AG04449 (cell line): ENCODE results near the gene AFAP1.
A peak's percentile ranks its signal among the peaks of the same experiment; 100 is the strongest.

Source experiments
- CTCF ChIA-PET: fragments of 350-600 bp; formaldehyde crosslinking; extraction: SDS; loops from one replicate; lab custom pipeline; 2021; ENCODE audit warnings: antibody characterized with exemption; lab: Yijun Ruan, JAX
- POLR2A ChIA-PET: fragments of 400-600, 350-600 bp; formaldehyde crosslinking; extraction: SDS; loops from one replicate; lab custom pipeline; 2020; ENCODE audit warnings: antibody characterized with exemption, inconsistent platforms; lab: Yijun Ruan, JAX
- DNase-seq: peaks from one replicate; pipeline ENCODE4 v3.0.0-alpha.2; 2010; ENCODE audit warnings: low read depth, low spot score
- H3K4me3 ChIP-seq: 2 replicates; pipeline ENCODE4 v1.5.1; 2011; ENCODE audit warnings: low read depth, mild to moderate bottlenecking, control low read depth, low read length
- TF ChIP-seq, protein P1 (sequence below): IDR thresholded peaks from one replicate; pipeline ENCODE4 v1.5.1; 2011; ENCODE audit warnings: mild to moderate bottlenecking, moderate library complexity, low read length, control low read depth, inconsistent platforms; ENCODE audit not compliant: insufficient read depth; ENCODE audit errors: missing control alignments

Gene AFAP1

DNA sequence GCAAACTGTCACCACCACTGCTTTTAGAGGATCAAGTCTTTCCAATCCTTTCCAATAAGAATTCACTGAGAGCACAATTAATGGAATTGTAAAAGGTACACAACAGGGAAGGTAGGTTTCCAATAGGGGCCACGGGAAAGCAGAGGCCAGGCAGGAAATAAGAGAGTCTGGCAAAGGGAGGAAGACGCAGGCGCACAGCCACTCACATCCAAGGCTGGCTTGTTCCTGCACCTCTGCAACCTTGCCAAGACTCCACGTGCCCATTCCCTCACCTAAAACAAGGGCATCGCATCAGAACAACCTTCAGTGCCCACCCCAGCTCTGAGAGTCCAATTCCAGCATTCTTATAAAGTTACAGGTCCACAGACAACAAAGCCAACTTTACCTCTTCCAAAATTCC is 81.2 kb downstream of the AFAP1 start:
- ChIA-PET POLR2A (no interaction called here), CTCF (interaction anchor here (1.0 to 1.8 kb wide), 4 partner anchors 9 to 130 kb away, joined by 3 to 4 read pairs (median 4); no protein-coding TSS in a partner anchor)
- no peak overlapping the region for H3K4me3 ChIP-seq
- no peak for DNase-seq
- TF ChIP-seq, protein P1, sequence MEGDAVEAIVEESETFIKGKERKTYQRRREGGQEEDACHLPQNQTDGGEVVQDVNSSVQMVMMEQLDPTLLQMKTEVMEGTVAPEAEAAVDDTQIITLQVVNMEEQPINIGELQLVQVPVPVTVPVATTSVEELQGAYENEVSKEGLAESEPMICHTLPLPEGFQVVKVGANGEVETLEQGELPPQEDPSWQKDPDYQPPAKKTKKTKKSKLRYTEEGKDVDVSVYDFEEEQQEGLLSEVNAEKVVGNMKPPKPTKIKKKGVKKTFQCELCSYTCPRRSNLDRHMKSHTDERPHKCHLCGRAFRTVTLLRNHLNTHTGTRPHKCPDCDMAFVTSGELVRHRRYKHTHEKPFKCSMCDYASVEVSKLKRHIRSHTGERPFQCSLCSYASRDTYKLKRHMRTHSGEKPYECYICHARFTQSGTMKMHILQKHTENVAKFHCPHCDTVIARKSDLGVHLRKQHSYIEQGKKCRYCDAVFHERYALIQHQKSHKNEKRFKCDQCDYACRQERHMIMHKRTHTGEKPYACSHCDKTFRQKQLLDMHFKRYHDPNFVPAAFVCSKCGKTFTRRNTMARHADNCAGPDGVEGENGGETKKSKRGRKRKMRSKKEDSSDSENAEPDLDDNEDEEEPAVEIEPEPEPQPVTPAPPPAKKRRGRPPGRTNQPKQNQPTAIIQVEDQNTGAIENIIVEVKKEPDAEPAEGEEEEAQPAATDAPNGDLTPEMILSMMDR: no peak

DNA sequence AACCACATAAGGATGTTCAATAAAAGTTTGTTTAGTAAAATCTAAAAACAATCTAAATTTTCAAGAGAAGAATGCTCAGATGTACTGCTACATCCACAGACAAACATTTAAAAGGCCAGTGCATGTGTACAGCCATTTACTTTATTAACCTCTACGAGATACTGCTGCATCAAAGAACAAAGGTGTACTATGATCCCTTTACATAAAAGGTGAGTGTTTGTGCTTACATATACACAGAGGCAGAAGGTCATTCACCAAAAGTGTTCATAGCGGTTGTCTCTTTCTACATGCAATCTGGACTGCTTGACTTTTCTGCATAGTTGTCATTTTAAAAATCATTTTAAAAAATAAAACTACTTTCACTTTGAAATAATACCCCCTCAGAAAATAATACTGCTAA is 81.7 kb downstream of the AFAP1 start:
- ChIA-PET CTCF (interaction anchor here (1.8 to 2.2 kb wide), 2 partner anchors 56 to 130 kb away, joined by 4 to 7 read pairs; no protein-coding TSS in a partner anchor), POLR2A (interaction anchor here (1.1 to 1.8 kb wide), 2 partner anchors 8 to 15 kb away, joined by 3 to 11 read pairs; no protein-coding TSS in a partner anchor)
- no peak overlapping the region for H3K4me3 ChIP-seq
- TF ChIP-seq, protein P1: no peak
- DNase-seq: no peak

DNA sequence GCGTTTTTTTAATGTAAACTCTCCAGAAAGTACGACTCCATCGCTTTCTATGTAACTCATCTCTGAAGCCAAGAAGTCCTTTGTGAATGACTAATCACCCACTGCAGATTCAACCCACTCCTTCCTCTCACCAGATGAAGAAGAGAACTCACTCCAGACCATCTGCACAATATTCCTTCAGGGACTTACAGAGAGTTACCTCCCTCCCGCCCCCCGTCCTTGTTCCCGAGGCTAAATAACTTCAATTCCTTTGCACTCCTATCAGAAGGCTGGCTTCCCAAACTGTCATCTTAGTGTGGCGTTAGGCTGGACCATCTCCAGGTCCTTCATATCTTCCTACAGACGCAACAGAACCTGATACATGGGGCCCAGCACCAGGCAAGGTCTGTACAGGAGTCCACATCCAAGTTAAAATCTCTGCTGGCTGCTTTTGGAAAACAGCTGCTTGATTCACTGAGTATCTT is 82.4 kb downstream of the AFAP1 start:
- DNase-seq: peak; percentile 98
- TF ChIP-seq, protein P1: no peak
- no peak overlapping the region for H3K4me3 ChIP-seq
- CTCF ChIA-PET: interaction anchor here (1.2 to 2.2 kb wide), 3 partner anchors 12 to 130 kb away, joined by 4 to 7 read pairs (median 4); no protein-coding TSS in a partner anchor
- POLR2A ChIA-PET: interaction anchor here (0.8 to 1.8 kb wide), 3 partner anchors 9 to 14 kb away, joined by 3 to 11 read pairs (median 3); no protein-coding TSS in a partner anchor

DNA sequence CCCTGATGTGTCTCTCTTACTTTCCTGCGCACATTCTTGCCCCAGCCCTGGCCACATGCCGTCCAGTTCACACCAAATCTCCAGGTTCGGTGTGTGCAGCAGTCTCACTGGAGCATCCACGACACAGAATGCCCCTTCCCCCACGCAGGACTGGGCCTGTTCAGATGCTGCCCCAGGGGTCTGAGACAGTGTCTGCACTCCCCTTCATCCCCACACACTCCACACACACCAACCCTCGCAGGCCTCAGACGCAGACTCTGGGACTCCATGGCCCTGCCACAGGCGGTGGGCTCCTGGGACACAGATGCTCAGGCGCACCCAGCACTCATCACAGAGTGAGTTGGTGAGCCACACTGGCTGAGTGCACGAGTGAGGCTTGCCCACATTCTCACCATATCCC is 83.9 kb downstream of the AFAP1 start:
- ChIA-PET CTCF (interaction anchor here (1.3 to 2.2 kb wide), 3 partner anchors 10 to 132 kb away, joined by 4 to 7 read pairs (median 7); no protein-coding TSS in a partner anchor), POLR2A (no interaction called here)
- DNase-seq: no peak
- TF ChIP-seq, protein P1: no peak
- no peak overlapping the region for H3K4me3 ChIP-seq

DNA sequence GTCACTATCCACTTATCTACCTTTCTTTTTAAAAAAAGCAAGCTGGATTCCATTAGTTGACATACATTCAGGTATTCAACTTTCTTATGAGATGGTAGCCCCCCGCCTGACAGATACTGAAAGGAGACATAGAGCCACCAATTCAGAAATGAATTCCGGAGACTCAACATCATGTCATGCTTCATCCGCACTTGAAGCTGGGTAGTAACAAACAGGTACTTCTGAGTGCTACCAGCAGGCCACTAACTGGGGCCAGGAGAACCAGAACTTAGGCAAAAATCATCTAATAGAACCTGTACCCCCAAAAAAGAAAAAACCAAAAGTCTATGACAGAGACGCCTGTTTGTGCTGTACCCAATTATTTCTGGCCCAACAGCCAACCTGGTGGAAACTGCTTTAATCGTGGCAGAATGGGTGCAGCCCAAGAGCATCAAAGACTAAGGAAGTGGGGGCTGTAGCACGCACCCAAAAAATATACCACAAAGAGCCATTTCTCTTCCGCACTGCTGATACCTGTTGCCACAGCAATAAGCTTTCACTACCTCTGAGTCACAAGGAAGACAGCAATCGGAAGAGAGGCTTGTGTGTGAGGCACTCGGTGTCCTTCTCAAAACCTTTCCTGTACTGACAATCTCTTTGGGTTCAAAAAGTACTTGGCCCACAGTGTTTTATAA is 84.8 kb downstream of the AFAP1 start:
- CTCF ChIA-PET: interaction anchor here (2.1 kb wide), 1 partner anchor 9 kb away, joined by 7 read pairs; no protein-coding TSS in a partner anchor
- TF ChIP-seq, protein P1: no peak
- no peak for DNase-seq
- POLR2A ChIA-PET: no interaction called here
- no peak overlapping the region for H3K4me3 ChIP-seq

DNA sequence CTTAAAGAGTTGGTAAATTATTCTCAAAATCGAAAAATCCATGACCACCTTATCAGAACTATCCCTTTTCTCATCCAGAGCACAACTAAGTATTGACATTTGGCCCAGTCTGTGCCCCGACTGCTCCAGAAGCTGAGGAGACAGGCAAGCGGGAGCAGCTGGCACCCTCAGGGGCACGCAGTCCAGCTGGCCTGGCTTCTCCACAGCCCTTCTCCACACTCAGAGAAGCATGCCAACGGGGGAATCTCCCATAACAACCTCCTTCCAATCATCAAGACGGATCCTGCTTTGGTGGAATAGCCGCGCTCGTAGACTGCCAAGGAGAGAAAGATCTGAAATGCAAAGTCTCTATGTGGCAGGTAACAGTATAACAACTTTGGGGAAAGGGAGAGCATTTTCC is 85.4 kb downstream of the AFAP1 start:
- TF ChIP-seq, protein P1: no peak
- CTCF ChIA-PET: interaction anchor here (1.0 to 2.1 kb wide), 2 partner anchors 9 to 80 kb away, joined by 3 to 7 read pairs; no protein-coding TSS in a partner anchor
- no peak for DNase-seq
- POLR2A ChIA-PET: no interaction called here
- H3K4me3 ChIP-seq: no peak overlapping the region
